DOHH2 (cell line): ENCODE measurements around the gene CD79A.
A peak's percentile ranks its signal among the peaks of the same experiment; 100 is the strongest.

Source experiments
- H3F3A ChIP-seq: fragments of 200-600 bp; sonication (generic), shearing (Covaris generic); 2 replicates; pipeline ENCODE4 v1.6.0; 2016; ENCODE audit warnings: antibody characterized with exemption, mild to moderate bottlenecking; ENCODE audit not compliant: control insufficient read depth, insufficient read depth
- H3K27ac ChIP-seq: fragments of 200-600 bp; sonication (generic); 2 replicates; pipeline ENCODE4 v1.5.1; 2014; ENCODE audit warnings: low read depth, mild to moderate bottlenecking, low read length, moderate library complexity
- H3K27me3 ChIP-seq: fragments of 200-600 bp; sonication (generic); 2 replicates; pipeline ENCODE4 v1.6.1; 2014; ENCODE audit warnings: mild to moderate bottlenecking, low read length, mixed read lengths; ENCODE audit not compliant: control insufficient read depth
- H3K36me3 ChIP-seq: fragments of 200-600 bp; sonication (generic); 2 replicates; pipeline ENCODE4 v1.6.1; 2014; ENCODE audit warnings: mild to moderate bottlenecking, low read length, moderate library complexity, mixed read lengths; ENCODE audit not compliant: control insufficient read depth
- H3K4me1 ChIP-seq: fragments of 200-600 bp; sonication (generic); 2 replicates; pipeline ENCODE4 v1.6.1; 2014; ENCODE audit warnings: mild to moderate bottlenecking, low read length, mixed read lengths; ENCODE audit not compliant: control insufficient read depth
- H3K4me2 ChIP-seq: fragments of 200-600 bp; sonication (generic); 2 replicates; pipeline ENCODE4 v1.6.0; 2014; ENCODE audit warnings: mild to moderate bottlenecking, low read length, moderate library complexity
- H3K4me3 ChIP-seq: fragments of 200-600 bp; sonication (generic); 2 replicates; pipeline ENCODE4 v1.5.1; 2014; ENCODE audit warnings: mild to moderate bottlenecking, low read length, mixed read lengths
- H3K79me2 ChIP-seq: fragments of 200-600 bp; sonication (generic); 2 replicates; pipeline ENCODE4 v1.6.1; 2014; ENCODE audit warnings: mild to moderate bottlenecking, low read length, mixed read lengths; ENCODE audit not compliant: control insufficient read depth
- H3K9me2 ChIP-seq: fragments of 200-600 bp; sonication (generic); replicated peaks from 2 replicates; pipeline ENCODE4 v1.6.1; 2014; ENCODE audit warnings: mild to moderate bottlenecking, low read length, mixed read lengths; ENCODE audit not compliant: control insufficient read depth
- H3K9me3 ChIP-seq: fragments of 200-600 bp; sonication (generic); 2 replicates; pipeline ENCODE4 v1.6.1; 2014; ENCODE audit warnings: antibody characterized with exemption, low read length, mixed read lengths; ENCODE audit not compliant: control insufficient read depth, insufficient read depth
- H4K20me1 ChIP-seq: fragments of 200-600 bp; sonication (generic); 2 replicates; pipeline ENCODE4 v1.6.0; 2014; ENCODE audit warnings: low read depth, mild to moderate bottlenecking, antibody characterized with exemption, low read length, moderate library complexity; ENCODE audit not compliant: control insufficient read depth, insufficient read depth
- EZH2phosphoT487 ChIP-seq: fragments of 200-600 bp; sonication (generic); IDR thresholded peaks from 2 replicates; pipeline ENCODE4 v1.6.1; 2017; ENCODE audit warnings: borderline replicate concordance, mild to moderate bottlenecking, antibody characterized with exemption, low read length, moderate library complexity, mixed read lengths
- TF ChIP-seq, protein P1 (sequence below): fragments of 200-600 bp; sonication (generic); IDR thresholded peaks from one replicate; pipeline ENCODE4 v1.5.1; 2014; ENCODE audit warnings: antibody characterized with exemption, mild to moderate bottlenecking, low read depth, low read length; ENCODE audit not compliant: poor library complexity, severe bottlenecking

The CD79A gene

GRCh38 chr19:41923045-41923788 is 46.1 kb downstream of the CD79A start:
- no peaks in the 10 kb centered on the region for H3K9me3 ChIP-seq
- H3K27ac ChIP-seq = peak overlapping the region; percentile 23
- TF ChIP-seq EZH2phosphoT487 = no peak
- TF ChIP-seq, protein P1, sequence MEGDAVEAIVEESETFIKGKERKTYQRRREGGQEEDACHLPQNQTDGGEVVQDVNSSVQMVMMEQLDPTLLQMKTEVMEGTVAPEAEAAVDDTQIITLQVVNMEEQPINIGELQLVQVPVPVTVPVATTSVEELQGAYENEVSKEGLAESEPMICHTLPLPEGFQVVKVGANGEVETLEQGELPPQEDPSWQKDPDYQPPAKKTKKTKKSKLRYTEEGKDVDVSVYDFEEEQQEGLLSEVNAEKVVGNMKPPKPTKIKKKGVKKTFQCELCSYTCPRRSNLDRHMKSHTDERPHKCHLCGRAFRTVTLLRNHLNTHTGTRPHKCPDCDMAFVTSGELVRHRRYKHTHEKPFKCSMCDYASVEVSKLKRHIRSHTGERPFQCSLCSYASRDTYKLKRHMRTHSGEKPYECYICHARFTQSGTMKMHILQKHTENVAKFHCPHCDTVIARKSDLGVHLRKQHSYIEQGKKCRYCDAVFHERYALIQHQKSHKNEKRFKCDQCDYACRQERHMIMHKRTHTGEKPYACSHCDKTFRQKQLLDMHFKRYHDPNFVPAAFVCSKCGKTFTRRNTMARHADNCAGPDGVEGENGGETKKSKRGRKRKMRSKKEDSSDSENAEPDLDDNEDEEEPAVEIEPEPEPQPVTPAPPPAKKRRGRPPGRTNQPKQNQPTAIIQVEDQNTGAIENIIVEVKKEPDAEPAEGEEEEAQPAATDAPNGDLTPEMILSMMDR = no peak
- no peak overlapping the region for H3K4me3 ChIP-seq
- H3K79me2 ChIP-seq = peaks cover 17% of the 10 kb centered on the region
- no peaks in the 10 kb centered on the region for H4K20me1 ChIP-seq
- peaks cover 21% of the 10 kb centered on the region for H3K36me3 ChIP-seq
- peak overlapping the region; percentile 36 for H3K4me2 ChIP-seq
- no peaks in the 10 kb centered on the region for H3K9me2 ChIP-seq
- H3K4me1 ChIP-seq = peaks cover 47% of the 10 kb centered on the region
- no peaks in the 10 kb centered on the region for H3K27me3 ChIP-seq
- peaks cover 2% of the 10 kb centered on the region for H3F3A ChIP-seq

- no peak for TF ChIP-seq EZH2phosphoT487
- TF ChIP-seq, protein P1 = no peak
- no peak overlapping the region for H3K4me2 ChIP-seq
Observed at GRCh38 chr19:41924151-41925145, 47.4 kb downstream of the CD79A start.

DNA sequence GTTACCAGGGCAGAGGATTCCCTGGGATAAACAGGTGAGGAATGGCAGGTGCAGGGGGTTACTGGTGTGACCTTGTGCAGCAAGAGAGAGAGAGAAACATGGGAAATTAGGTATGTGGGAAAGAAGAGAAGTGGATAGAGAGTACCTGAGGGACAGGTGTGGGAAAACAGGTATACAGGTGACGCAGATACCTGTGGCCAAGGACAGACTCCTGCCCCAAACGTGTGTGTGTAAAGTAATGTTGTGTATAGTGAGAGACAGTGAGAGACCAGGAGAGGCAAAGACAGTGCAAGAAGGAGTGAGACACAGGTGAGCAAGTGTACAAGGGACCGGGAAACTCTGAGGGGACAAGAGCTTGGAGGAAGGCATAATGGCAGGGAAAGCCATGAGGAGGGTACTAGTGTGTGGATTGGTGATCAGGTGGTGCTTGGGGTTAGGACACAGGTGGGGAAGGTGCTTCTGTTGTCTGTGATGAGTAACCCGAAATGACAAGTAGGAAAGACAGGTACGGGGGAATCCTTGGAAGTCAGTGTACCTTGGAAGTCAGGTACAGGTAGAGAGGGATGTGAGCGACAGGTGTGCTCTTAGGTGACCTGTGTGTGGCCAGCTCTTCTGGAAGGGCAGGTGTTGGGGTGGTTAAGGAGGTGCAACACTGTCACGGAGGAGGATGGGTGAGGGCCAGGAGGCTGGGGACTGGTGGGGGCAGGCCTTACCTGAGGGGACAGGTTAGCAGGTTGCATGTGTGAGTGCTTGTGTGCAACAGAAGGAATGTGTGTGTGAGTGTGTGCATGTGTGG is 48.3 kb downstream of the CD79A start:
- Histone ChIP-seq H3K79me2 (peaks cover 32% of the 10 kb centered on the region), H3K4me2 (no peak overlapping the region), H3F3A (peaks cover 8% of the 10 kb centered on the region), H3K27ac (no peak overlapping the region), H3K9me2 (no peaks in the 10 kb centered on the region), H4K20me1 (no peaks in the 10 kb centered on the region), H3K27me3 (no peaks in the 10 kb centered on the region), H3K4me3 (no peak overlapping the region), H3K36me3 (peaks cover 39% of the 10 kb centered on the region), H3K4me1 (peaks cover 62% of the 10 kb centered on the region), H3K9me3 (no peaks in the 10 kb centered on the region)
- TF ChIP-seq, protein P1 = no peak
- no peak for TF ChIP-seq EZH2phosphoT487

More at GRCh38 chr19:41924151-41925145, 47.4 kb downstream of the CD79A start:
- Histone ChIP-seq H3K4me3 (no peak overlapping the region), H3K79me2 (peaks cover 26% of the 10 kb centered on the region), H3F3A (peaks cover 2% of the 10 kb centered on the region), H3K4me1 (peaks cover 52% of the 10 kb centered on the region), H3K27ac (no peak overlapping the region), H3K36me3 (peaks cover 30% of the 10 kb centered on the region), H3K9me2 (no peaks in the 10 kb centered on the region), H3K9me3 (no peaks in the 10 kb centered on the region), H4K20me1 (no peaks in the 10 kb centered on the region), H3K27me3 (no peaks in the 10 kb centered on the region)
